ENCODE results near the gene RPTOR. TPM values are rescaled to one million over a fixed set of nuclear protein-coding genes. Genes with fewer than 3 reads are reported as not detected.

RPTOR gene
- polyA plus RNA-seq, 4 donors: 3.2 to 16.5 (median 10.1) TPM

- 90 to 96% (median 92%) methylated on average over 28 to 30 of the region's 30 CpGs for whole genome bisulfite sequencing, 3 donors
- H3K27me3 ChIP-seq (ENCODE audit: control insufficient read depth in 3 of 3, insufficient read depth in 3 of 3, low read length in 3 of 3): no peaks in the 10 kb centered on the region
- H3K4me3 ChIP-seq (ENCODE audit: low read depth in 1 of 3, low read length in 3 of 3): no peak overlapping the region
- no peaks in the 10 kb centered on the region for H3K4me1 ChIP-seq (ENCODE audit: control insufficient read depth in 3 of 3, insufficient read depth in 2 of 3, low read depth in 1 of 3, low read length in 2 of 3)
- FAIRE-seq (no peak), DNase-seq (no peak)
- H3K36me3 ChIP-seq (ENCODE audit: control insufficient read depth in 3 of 3, insufficient read depth in 2 of 3, low read depth in 1 of 3, low read length in 3 of 3): peaks cover 1 to 84% (median 5%) of the 10 kb centered on the region in 3 donors
- H3K27ac ChIP-seq (ENCODE audit: low read depth in 1 of 3, low read length in 2 of 3): no peak overlapping the region
- H3K9me3 ChIP-seq (ENCODE audit: control insufficient read depth in 2 of 2, insufficient read depth in 1 of 2, low read depth in 1 of 2, low read length in 1 of 2): no peaks in the 10 kb centered on the region
Measured at GRCh38 chr17:80904036-80904753, 359.6 kb downstream of the RPTOR start.

GRCh38 chr17:80905586-80906230 lies 361.1 kb downstream of the RPTOR start:
- Histone ChIP-seq H3K27ac (ENCODE audit: low read depth in 1 of 3, low read length in 2 of 3) (no peak overlapping the region), H3K4me1 (ENCODE audit: control insufficient read depth in 3 of 3, insufficient read depth in 2 of 3, low read depth in 1 of 3, low read length in 2 of 3) (no peaks in the 10 kb centered on the region), H3K4me3 (ENCODE audit: low read depth in 1 of 3, low read length in 3 of 3) (no peak overlapping the region), H3K27me3 (ENCODE audit: control insufficient read depth in 3 of 3, insufficient read depth in 3 of 3, low read length in 3 of 3) (no peaks in the 10 kb centered on the region), H3K36me3 (ENCODE audit: control insufficient read depth in 3 of 3, insufficient read depth in 2 of 3, low read depth in 1 of 3, low read length in 3 of 3) (peaks cover 1 to 82% (median 6%) of the 10 kb centered on the region in 3 donors), H3K9me3 (ENCODE audit: control insufficient read depth in 2 of 2, insufficient read depth in 1 of 2, low read depth in 1 of 2, low read length in 1 of 2) (no peaks in the 10 kb centered on the region)
- DNase-seq (no peak), FAIRE-seq (no peak)
- WGBS, 3 donors: 97 to 98% (median 97%) methylated on average over 22 of the region's 22 CpGs

- H3K4me3 ChIP-seq (ENCODE audit: low read depth in 1 of 3, low read length in 3 of 3): no peak overlapping the region
- FAIRE-seq: no peak
- H3K27me3 ChIP-seq (ENCODE audit: control insufficient read depth in 3 of 3, insufficient read depth in 3 of 3, low read length in 3 of 3): no peaks in the 10 kb centered on the region
- no peak overlapping the region for H3K27ac ChIP-seq (ENCODE audit: low read depth in 1 of 3, low read length in 2 of 3)
- DNase-seq: no peak
- H3K36me3 ChIP-seq (ENCODE audit: control insufficient read depth in 3 of 3, insufficient read depth in 2 of 3, low read depth in 1 of 3, low read length in 3 of 3): peaks cover 4 to 83% (median 6%) of the 10 kb centered on the region in 3 donors
- no peaks in the 10 kb centered on the region for H3K9me3 ChIP-seq (ENCODE audit: control insufficient read depth in 2 of 2, insufficient read depth in 1 of 2, low read depth in 1 of 2, low read length in 1 of 2)
- no peaks in the 10 kb centered on the region for H3K4me1 ChIP-seq (ENCODE audit: control insufficient read depth in 3 of 3, insufficient read depth in 2 of 3, low read depth in 1 of 3, low read length in 2 of 3)
- 95 to 97% (median 95%) methylated on average over 39 of the region's 39 CpGs for WGBS, 3 donors
Measured at GRCh38 chr17:80906364-80907259, 362.0 kb downstream of the RPTOR start.

- no peak overlapping the region for H3K4me3 ChIP-seq (ENCODE audit: low read depth in 1 of 3, low read length in 3 of 3)
- no peak for DNase-seq
- FAIRE-seq: no peak
- peaks cover 4 to 86% (median 6%) of the 10 kb centered on the region in 3 donors for H3K36me3 ChIP-seq (ENCODE audit: control insufficient read depth in 3 of 3, insufficient read depth in 2 of 3, low read depth in 1 of 3, low read length in 3 of 3)
- H3K27me3 ChIP-seq (ENCODE audit: control insufficient read depth in 3 of 3, insufficient read depth in 3 of 3, low read length in 3 of 3): no peaks in the 10 kb centered on the region
- H3K9me3 ChIP-seq (ENCODE audit: control insufficient read depth in 2 of 2, insufficient read depth in 1 of 2, low read depth in 1 of 2, low read length in 1 of 2): no peaks in the 10 kb centered on the region
- no peak overlapping the region for H3K27ac ChIP-seq (ENCODE audit: low read depth in 1 of 3, low read length in 2 of 3)
- H3K4me1 ChIP-seq (ENCODE audit: control insufficient read depth in 3 of 3, insufficient read depth in 2 of 3, low read depth in 1 of 3, low read length in 2 of 3): no peaks in the 10 kb centered on the region
- WGBS, 3 donors: 95 to 98% (median 96%) methylated on average over 12 of the region's 12 CpGs
Measured at GRCh38 chr17:80907281-80907680, 362.6 kb downstream of the RPTOR start.

- FAIRE-seq: no peak
Measured at GRCh38 chr17:80908211-80908610, 363.6 kb downstream of the RPTOR start.

GRCh38 chr17:80908776-80909175 lies 364.1 kb downstream of the RPTOR start:
- peaks cover 4 to 82% (median 9%) of the 10 kb centered on the region in 3 donors for H3K36me3 ChIP-seq (ENCODE audit: control insufficient read depth in 3 of 3, insufficient read depth in 2 of 3, low read depth in 1 of 3, low read length in 3 of 3)
- WGBS, 3 donors: 94 to 96% (median 95%) methylated on average over 13 of the region's 13 CpGs
- DNase-seq (no peak), FAIRE-seq (no peak)
- H3K4me1 ChIP-seq (ENCODE audit: control insufficient read depth in 3 of 3, insufficient read depth in 2 of 3, low read depth in 1 of 3, low read length in 2 of 3): no peaks in the 10 kb centered on the region
- H3K27ac ChIP-seq (ENCODE audit: low read depth in 1 of 3, low read length in 2 of 3): no peak overlapping the region
- H3K9me3 ChIP-seq (ENCODE audit: control insufficient read depth in 2 of 2, insufficient read depth in 1 of 2, low read depth in 1 of 2, low read length in 1 of 2): peaks cover 0 to 2% of the 10 kb centered on the region in 2 donors
- H3K27me3 ChIP-seq (ENCODE audit: control insufficient read depth in 3 of 3, insufficient read depth in 3 of 3, low read length in 3 of 3): no peaks in the 10 kb centered on the region
- no peak overlapping the region for H3K4me3 ChIP-seq (ENCODE audit: low read depth in 1 of 3, low read length in 3 of 3)

More at GRCh38 chr17:80908211-80908610, 363.6 kb downstream of the RPTOR start:
- H3K27ac ChIP-seq (ENCODE audit: low read depth in 1 of 3, low read length in 2 of 3): no peak overlapping the region
- DNase-seq: no peak
- no peaks in the 10 kb centered on the region for H3K4me1 ChIP-seq (ENCODE audit: control insufficient read depth in 3 of 3, insufficient read depth in 2 of 3, low read depth in 1 of 3, low read length in 2 of 3)
- no peak overlapping the region for H3K4me3 ChIP-seq (ENCODE audit: low read depth in 1 of 3, low read length in 3 of 3)
- H3K9me3 ChIP-seq (ENCODE audit: control insufficient read depth in 2 of 2, insufficient read depth in 1 of 2, low read depth in 1 of 2, low read length in 1 of 2): no peaks in the 10 kb centered on the region
- 89 to 96% (median 91%) methylated on average over 12 of the region's 12 CpGs for WGBS, 3 donors
- no peaks in the 10 kb centered on the region for H3K27me3 ChIP-seq (ENCODE audit: control insufficient read depth in 3 of 3, insufficient read depth in 3 of 3, low read length in 3 of 3)
- H3K36me3 ChIP-seq (ENCODE audit: control insufficient read depth in 3 of 3, insufficient read depth in 2 of 3, low read depth in 1 of 3, low read length in 3 of 3): peaks cover 4 to 82% (median 9%) of the 10 kb centered on the region in 3 donors

- no peak overlapping the region for H3K27ac ChIP-seq (ENCODE audit: low read depth in 1 of 3, low read length in 2 of 3)
- H3K9me3 ChIP-seq (ENCODE audit: control insufficient read depth in 2 of 2, insufficient read depth in 1 of 2, low read depth in 1 of 2, low read length in 1 of 2): peaks cover 0 to 10% of the 10 kb centered on the region in 2 donors
- no peaks in the 10 kb centered on the region for H3K27me3 ChIP-seq (ENCODE audit: control insufficient read depth in 3 of 3, insufficient read depth in 3 of 3, low read length in 3 of 3)
- H3K4me3 ChIP-seq (ENCODE audit: low read depth in 1 of 3, low read length in 3 of 3): no peak overlapping the region
- WGBS, 3 donors: 96 to 100% (median 98%) methylated on average over 2 of the region's 2 CpGs
- FAIRE-seq (no peak), DNase-seq (no peak)
- no peaks in the 10 kb centered on the region for H3K4me1 ChIP-seq (ENCODE audit: control insufficient read depth in 3 of 3, insufficient read depth in 2 of 3, low read depth in 1 of 3, low read length in 2 of 3)
- peaks cover 4 to 82% (median 9%) of the 10 kb centered on the region in 3 donors for H3K36me3 ChIP-seq (ENCODE audit: control insufficient read depth in 3 of 3, insufficient read depth in 2 of 3, low read depth in 1 of 3, low read length in 3 of 3)
Measured at GRCh38 chr17:80909635-80910034, 365.0 kb downstream of the RPTOR start.

GRCh38 chr17:80910043-80910442 lies 365.4 kb downstream of the RPTOR start:
- FAIRE-seq (no peak), DNase-seq (no peak)
- H3K4me1 ChIP-seq (ENCODE audit: control insufficient read depth in 3 of 3, insufficient read depth in 2 of 3, low read depth in 1 of 3, low read length in 2 of 3): no peaks in the 10 kb centered on the region
- 91 to 94% (median 93%) methylated on average over 5 of the region's 5 CpGs for WGBS, 3 donors
- no peak overlapping the region for H3K27ac ChIP-seq (ENCODE audit: low read depth in 1 of 3, low read length in 2 of 3)
- peaks cover 4 to 84% (median 9%) of the 10 kb centered on the region in 3 donors for H3K36me3 ChIP-seq (ENCODE audit: control insufficient read depth in 3 of 3, insufficient read depth in 2 of 3, low read depth in 1 of 3, low read length in 3 of 3)
- peaks cover 0 to 14% of the 10 kb centered on the region in 2 donors for H3K9me3 ChIP-seq (ENCODE audit: control insufficient read depth in 2 of 2, insufficient read depth in 1 of 2, low read depth in 1 of 2, low read length in 1 of 2)
- H3K27me3 ChIP-seq (ENCODE audit: control insufficient read depth in 3 of 3, insufficient read depth in 3 of 3, low read length in 3 of 3): no peaks in the 10 kb centered on the region
- H3K4me3 ChIP-seq (ENCODE audit: low read depth in 1 of 3, low read length in 3 of 3): no peak overlapping the region

All from small intestine (tissue), 7 donors.